Epidermal melanocyte (primary cell): ENCODE measurements around the gene ZSWIM6.

Source experiments
- DNase-seq: peaks from one replicate; pipeline ENCODE4 v3.0.0; 2011; ENCODE audit warnings: low spot score; ENCODE audit not compliant: insufficient read length

Gene ZSWIM6

GRCh38 chr5:61307191-61307590 lies 24.9 kb upstream of the ZSWIM6 start:
- DNase-seq: no peak

DNA sequence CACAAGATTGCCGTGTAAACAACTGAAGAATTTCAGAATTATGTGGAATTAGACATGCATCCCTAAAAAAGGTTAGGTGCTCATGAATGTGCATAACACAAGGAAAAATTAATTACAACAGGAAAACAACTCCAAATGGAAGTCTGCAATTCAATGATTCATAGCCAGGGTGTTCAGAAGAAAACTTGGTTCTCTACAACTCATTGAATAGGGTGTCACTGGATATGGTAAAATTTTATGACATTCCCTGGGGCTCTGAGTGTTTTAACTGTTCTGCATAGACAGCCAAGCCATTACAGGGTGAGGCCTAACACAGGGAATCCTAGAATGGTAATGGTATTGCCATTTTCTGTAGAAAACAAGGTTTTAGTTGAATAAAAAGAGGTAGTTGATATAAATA lies 24.4 kb upstream of the ZSWIM6 start:
- DNase-seq: no peak

DNA sequence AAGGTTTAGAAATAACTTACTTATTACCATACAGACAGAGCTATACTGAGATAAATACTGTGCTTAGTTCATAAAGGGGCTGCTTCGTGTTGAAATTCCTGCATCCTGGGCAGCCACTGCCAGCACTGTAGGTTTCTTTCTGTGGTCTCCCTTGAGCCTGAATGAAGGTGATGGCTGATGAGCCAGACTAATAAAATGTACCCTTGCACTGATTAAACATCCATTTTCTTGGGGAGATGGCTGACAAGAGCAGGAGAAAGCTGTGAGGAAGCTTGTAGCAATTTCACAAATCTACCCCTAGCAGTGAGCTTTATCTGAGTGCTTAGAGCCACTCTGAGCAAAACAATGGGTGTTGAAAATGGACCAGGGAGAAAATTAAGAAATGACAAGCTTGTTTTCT lies 23.3 kb upstream of the ZSWIM6 start:
- DNase-seq: no peak

DNA sequence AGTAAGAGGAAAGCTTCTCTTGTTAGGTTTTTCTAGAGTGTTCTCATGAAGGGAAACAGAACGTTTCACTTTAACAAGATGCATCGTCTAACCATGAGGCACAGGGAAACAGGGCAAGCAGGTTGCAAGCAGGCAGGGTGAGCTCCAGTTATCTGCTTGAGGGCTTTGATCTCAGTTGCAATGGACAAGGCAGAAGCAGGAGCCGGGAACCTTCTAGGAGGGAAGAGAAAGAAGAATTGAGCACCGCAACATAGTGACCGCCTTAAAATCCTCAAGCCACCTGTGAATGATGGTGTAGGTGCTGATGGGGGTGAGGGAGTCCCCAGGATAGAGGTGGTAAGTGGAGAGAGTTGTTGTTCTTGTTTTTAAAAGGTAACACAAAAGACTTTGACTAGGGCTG lies 22.9 kb upstream of the ZSWIM6 start:
- DNase-seq: no peak

DNA sequence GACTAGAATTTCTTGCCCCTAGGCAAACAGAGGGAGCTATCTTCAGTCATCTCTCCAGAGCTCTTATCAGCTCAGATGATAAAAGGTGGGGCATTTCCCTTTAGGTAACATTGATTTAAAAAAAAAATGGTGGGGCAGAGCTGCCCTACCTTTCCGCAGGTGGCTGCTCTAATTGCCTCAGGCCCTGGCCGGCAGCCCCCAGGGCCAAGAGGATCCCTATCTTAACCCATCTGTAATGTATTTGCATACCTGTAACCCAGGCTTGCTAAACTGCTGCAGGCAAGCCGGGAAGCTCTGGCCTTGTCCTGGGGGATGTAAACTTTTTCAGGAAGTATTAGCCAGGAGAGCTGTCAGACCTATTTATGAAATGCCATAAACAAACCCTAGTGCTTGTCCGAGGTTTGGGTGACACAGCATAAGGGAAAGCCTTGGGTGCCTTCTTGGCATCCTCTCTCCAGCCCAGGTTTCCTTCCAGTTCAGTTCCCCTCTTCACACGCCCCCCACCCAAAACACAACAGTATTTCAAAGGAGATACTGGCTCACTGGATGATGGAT lies 20.9 kb upstream of the ZSWIM6 start:
- DNase-seq: no peak

- DNase-seq: no peak
Measured at GRCh38 chr5:61311836-61312808, 19.9 kb upstream of the ZSWIM6 start.

- no peak for DNase-seq
Measured at GRCh38 chr5:61313960-61314681, 17.9 kb upstream of the ZSWIM6 start.

DNA sequence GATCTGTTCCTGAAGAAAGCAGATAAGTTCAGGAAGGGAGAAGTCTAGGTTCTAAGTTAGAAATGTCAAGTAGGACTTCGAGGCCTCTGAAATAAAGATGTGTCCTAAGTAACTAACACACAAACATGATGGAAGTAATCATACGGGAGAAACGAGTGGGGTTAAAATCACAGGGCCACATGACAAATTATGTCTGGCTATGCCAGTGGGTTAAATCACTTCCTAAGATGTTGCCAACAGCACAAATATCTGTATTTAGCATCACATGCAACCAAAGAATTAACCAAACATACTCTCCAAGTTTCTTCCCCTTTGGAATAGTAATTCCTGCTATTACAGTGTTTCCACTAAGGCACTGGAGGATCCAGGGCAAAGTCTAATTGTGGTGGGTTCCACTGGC lies 13.7 kb upstream of the ZSWIM6 start:
- DNase-seq: no peak

- DNase-seq: no peak
Measured at GRCh38 chr5:61319388-61320146, 12.5 kb upstream of the ZSWIM6 start.

DNA sequence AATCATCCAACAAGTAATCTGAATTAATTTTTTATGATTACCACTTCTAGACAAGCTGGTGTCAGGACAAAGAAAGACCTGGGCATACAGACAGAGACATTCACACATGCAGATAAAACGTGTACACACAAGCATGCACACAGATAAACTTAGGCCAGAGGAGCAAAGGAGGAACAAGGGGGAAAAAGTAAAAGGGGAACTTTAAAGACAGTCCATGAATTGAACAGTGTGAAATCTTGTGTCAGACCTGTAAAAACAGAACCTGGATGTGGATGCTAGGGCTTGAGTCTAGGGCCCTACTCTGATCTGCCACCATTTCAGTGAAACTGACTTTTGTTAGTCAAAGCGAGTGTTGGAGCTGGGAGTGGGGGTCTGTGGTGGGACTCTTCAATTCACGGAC lies 11.2 kb upstream of the ZSWIM6 start:
- no peak for DNase-seq

- DNase-seq: no peak
Measured at GRCh38 chr5:61321669-61322068, 10.4 kb upstream of the ZSWIM6 start.

DNA sequence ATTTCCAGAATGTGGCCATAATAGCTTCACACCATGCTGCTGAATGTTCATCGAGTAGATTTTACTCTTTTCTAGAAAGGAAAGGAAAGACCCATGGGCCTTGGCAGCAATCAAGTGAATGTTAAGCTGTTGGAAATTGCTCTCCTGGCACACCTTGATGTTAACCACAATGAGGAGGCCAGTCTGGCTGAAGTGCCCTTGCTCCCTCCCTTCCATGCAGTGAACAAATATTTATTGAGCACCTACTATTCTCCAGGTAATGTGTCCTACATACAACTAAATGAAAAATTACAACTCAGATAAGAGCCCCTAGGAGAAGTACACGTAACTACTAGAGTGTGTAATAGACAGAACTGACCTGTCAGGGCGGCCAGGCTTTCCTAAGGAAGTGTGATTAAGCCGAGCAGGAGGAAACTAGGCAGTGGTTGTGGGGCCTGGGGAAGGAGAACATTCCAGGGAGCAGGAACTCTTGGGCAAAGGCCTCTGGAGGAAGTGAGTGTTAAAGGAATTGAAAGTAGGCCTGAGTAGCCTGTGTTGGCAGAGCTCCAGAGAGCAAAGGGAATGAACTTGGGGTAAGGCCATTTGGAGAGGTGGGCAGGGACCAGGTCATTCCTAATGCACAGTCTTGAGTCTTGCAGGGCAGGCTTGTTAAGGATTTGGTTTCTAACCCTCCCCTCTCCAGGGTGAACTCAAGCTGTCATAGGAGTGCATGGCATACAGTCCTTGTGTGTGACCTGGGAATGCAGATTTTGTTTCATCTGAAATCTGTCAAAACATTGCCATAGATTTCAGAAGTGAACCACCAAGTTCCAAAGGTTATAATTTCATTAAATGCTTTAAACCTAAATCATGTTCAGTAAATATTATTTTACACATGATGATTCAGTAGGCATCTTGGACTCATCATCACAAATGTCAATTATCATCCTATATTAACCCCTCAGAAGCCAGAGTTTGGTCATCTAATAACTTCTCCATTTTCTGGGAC lies 9.0 kb upstream of the ZSWIM6 start:
- DNase-seq: no peak

DNA sequence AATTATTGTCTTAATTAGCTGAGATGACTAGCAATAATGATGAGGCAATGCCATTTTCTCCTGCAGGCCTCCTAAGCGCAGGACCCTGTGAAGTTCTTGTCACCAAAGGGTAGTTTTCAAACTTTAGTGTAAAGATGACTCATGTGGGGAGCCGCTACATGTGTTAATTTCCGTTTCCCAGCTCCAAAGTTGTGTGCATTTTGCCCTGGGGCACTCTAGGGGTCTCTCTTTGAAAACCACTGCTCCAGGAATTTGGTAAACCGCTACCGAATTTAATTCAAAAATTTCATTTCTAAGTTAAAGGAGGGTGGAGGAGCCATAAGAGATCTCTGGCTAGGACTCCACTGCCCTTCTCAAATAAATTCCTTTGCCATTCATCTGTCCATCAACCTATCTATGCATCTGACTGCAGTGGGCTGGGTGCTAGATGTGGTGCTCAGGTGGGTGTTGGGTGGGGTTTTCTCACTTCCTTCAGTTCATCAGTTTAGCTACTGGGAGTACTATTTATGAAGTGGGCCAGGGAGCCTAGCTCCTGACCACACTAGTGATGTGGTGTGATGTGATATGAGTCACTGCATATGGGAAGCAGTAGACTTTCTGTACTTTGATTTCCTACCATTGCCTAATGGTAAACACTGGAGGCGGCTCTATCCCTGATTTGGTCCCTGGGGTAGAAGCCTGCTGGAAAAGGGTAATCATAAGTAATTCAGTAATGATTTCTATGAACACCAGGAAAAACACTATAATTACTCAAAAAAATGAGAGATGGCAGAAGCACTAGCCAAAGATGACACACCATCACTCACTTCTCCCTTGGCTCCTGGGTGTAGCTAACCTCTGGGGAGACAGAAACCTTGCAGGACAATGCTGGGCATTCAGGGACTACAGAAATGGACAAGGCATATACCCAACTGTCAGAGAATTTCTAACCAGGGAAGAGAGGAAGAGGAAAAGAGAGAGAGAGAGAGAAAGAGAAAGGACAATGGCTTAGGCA lies 4.0 kb upstream of the ZSWIM6 start:
- DNase-seq: no peak

DNA sequence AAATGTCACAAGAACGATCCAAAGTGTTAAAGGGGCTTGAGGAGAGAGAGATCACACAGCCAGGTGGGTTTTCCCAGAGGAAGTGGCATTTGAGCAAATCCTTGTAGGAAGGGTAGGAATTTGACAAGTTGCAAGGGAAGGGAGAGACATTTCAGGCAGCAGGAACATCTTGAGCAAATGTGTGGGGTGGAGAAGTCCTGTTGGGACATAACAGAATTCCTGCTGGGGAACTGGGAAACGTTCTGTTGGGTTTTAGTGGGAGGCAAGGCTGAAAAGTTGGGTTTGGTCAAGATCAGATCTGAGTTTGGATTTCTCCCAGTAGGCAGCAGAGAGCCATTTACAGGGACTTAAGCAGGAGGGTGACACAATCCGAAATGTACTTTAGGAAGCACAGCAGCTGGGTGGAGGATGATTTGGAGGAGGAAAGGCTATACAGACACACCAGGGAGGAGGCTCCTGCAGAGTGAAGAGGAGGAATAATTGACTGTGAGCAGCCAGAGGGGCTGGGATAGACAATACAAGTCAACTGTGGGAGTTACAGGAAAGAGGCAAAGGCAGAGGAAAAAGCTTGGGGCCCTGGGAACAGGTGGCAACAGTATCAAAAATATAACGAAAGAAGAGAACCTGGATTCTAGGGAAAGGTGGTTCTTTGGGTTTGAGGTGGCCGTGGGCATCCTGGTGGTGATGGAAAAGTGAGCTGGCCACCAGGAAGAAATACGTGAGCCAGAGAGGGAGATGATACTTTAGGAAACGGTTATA lies 3.1 kb upstream of the ZSWIM6 start:
- no peak for DNase-seq

DNA sequence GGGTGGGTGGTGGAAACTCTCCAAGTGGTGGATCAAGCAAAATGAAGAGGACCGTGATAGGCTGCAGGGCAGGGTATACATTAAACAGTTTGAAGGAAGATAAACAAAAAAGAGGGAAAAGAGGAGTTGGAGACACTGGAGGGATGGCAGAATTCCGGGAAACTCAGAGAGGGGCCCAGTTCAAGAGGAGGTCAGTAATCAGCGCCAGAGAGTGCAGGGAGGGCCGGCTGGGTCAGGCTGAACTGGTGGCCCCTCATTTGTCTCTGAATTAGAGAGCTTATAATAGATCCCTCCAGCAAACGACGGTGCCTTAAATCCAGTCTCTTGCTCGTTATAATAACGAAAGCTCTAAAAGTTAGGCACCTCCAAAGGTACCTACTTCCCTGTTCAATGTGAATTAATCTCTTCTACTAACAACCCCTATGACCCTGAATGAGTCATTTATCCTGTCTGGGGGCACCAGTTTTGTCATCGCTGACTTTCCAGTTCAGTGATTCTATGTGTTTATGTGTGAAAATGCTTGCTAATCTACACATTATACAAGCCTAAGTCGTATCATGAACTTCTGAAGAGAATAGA lies 2.4 kb upstream of the ZSWIM6 start:
- DNase-seq: no peak

DNA sequence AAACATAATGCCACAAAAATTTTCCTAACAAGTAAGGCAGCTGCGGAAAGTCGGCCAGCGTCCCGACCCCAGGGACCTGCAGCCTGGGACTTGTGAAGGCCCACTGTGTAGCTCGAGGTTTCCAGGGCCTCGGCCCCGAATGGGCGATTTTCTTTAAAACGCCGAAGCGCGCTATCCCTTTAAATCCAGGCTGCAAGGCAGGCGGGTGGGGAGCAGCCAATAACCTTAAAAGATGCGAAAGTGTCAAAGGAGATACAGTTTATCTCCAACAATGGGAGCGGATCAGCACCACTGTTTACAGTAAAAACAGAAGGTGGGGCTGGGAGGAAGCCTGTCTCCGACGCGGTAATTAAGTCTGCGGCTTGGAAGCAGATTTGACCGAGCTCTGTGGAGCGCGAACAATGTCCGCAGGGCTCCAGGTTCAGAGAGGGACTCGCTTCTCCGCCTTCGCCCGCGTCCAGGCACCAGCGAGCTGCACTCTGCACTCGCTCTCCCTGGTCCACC lies 1.7 kb upstream of the ZSWIM6 start:
- DNase-seq: no peak

DNA sequence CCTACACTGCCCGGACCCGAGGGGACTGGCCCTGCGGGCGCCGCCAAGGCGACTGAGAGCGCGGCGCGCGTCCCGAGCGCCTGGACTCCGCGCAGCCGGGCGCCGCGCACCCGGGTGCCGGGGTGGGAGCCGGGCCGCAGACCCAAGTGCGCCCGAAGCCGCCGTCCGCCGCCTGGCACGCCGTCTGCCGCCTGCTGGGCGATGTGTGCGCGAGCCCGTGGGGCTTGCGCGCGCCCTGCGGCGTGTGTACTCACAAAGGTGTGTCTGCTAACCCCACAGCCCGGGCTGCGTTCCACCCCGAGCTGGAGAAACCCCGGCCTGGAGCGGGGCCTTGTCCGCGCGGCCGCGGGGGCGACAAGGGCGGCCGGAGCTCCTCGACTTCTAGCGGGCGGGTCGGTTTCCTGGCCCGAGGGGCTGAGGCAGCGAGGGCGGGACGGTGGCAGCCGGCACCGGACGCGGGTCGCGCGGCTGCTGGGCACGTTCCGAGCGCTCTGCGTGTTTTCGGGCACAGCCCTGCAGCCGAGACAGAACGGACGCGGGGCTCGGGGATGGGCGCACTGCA lies 1.1 kb upstream of the ZSWIM6 start:
- DNase-seq: peak; percentile 42

- no peak for DNase-seq
Measured at GRCh38 chr5:61332358-61332749, 296 bp downstream of the ZSWIM6 start.
